ENCODE data around the gene S100A2. TPM values are rescaled to one million over a fixed set of nuclear protein-coding genes. Genes with fewer than 3 reads are reported as not detected.
A peak's percentile ranks its signal among the peaks of the same experiment; 100 is the strongest.

Gene S100A2
- total and polyA plus RNA-seq, 2 experiments from 2014 or later, result 0.66 to 0.89 TPM

DNA sequence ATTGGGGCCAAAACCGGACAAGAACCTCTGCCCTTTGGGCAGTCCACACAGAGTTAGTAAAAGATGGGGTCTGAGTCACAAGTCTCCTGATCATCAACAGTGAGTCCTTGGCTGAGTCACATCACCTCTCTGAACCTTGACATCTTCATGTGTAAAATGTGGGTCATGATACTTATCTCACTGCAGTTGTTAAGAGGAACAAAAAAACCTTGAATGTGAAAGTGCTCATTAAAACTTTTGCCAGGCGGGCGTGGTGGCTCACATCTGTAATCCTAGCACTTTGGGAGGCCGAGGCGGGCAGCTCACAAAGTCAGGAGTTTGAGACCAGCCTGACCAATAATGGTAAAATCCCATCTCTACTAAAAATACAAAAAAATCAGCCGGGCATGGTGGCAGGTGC lies 31.6 kb upstream of the S100A2 start (continued):
- TF ChIP-seq, protein P1, sequence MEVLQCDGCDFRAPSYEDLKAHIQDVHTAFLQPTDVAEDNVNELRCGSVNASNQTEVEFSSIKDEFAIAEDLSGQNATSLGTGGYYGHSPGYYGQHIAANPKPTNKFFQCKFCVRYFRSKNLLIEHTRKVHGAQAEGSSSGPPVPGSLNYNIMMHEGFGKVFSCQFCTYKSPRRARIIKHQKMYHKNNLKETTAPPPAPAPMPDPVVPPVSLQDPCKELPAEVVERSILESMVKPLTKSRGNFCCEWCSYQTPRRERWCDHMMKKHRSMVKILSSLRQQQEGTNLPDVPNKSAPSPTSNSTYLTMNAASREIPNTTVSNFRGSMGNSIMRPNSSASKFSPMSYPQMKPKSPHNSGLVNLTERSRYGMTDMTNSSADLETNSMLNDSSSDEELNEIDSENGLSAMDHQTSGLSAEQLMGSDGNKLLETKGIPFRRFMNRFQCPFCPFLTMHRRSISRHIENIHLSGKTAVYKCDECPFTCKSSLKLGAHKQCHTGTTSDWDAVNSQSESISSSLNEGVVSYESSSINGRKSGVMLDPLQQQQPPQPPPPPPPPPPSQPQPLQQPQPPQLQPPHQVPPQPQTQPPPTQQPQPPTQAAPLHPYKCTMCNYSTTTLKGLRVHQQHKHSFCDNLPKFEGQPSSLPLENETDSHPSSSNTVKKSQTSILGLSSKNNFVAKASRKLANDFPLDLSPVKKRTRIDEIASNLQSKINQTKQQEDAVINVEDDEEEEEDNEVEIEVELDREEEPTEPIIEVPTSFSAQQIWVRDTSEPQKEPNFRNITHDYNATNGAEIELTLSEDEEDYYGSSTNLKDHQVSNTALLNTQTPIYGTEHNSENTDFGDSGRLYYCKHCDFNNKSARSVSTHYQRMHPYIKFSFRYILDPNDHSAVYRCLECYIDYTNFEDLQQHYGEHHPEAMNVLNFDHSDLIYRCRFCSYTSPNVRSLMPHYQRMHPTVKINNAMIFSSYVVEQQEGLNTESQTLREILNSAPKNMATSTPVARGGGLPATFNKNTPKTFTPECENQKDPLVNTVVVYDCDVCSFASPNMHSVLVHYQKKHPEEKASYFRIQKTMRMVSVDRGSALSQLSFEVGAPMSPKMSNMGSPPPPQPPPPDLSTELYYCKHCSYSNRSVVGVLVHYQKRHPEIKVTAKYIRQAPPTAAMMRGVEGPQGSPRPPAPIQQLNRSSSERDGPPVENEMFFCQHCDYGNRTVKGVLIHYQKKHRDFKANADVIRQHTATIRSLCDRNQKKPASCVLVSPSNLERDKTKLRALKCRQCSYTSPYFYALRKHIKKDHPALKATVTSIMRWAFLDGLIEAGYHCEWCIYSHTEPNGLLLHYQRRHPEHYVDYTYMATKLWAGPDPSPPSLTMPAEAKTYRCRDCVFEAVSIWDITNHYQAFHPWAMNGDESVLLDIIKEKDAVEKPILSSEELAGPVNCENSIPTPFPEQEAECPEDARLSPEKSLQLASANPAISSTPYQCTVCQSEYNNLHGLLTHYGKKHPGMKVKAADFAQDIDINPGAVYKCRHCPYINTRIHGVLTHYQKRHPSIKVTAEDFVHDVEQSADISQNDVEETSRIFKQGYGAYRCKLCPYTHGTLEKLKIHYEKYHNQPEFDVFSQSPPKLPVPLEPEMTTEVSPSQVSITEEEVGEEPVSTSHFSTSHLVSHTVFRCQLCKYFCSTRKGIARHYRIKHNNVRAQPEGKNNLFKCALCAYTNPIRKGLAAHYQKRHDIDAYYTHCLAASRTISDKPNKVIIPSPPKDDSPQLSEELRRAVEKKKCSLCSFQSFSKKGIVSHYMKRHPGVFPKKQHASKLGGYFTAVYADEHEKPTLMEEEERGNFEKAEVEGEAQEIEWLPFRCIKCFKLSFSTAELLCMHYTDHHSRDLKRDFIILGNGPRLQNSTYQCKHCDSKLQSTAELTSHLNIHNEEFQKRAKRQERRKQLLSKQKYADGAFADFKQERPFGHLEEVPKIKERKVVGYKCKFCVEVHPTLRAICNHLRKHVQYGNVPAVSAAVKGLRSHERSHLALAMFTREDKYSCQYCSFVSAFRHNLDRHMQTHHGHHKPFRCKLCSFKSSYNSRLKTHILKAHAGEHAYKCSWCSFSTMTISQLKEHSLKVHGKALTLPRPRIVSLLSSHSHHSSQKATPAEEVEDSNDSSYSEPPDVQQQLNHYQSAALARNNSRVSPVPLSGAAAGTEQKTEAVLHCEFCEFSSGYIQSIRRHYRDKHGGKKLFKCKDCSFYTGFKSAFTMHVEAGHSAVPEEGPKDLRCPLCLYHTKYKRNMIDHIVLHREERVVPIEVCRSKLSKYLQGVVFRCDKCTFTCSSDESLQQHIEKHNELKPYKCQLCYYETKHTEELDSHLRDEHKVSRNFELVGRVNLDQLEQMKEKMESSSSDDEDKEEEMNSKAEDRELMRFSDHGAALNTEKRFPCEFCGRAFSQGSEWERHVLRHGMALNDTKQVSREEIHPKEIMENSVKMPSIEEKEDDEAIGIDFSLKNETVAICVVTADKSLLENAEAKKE (CRISPR knock-in tag; IDR thresholded peaks at IDR 0.05), result no peak
- TF ChIP-seq ZNF114 (CRISPR knock-in tag; IDR thresholded peaks at IDR 0.05) (no peak), ZNF331 (CRISPR knock-in tag; IDR thresholded peaks at IDR 0.05; ENCODE audit: low read depth) (no peak), CREB1 (CRISPR knock-in tag; IDR thresholded peaks at IDR 0.05; ENCODE audit: low read depth) (no peak), JUNB (IDR thresholded peaks at IDR 0.05; ENCODE audit: unreplicated experiment) (no peak), STAT1 (IDR thresholded peaks at IDR 0.05; ENCODE audit: unreplicated experiment) (no peak), POLR2AphosphoS5 (IDR thresholded peaks at IDR 0.05; ENCODE audit: low read depth) (no peak)

- Mint-ChIP-seq H3K4me3 (no peak overlapping the region), H3K36me3 (ENCODE audit: low read depth) (no peaks in the 10 kb centered on the region), H3K27me3 (ENCODE audit: insufficient read depth, low read depth, poor library complexity) (peaks cover 5% of the 10 kb centered on the region), H3K27ac (no peak overlapping the region), H3K9me3 (no peaks in the 10 kb centered on the region), H3K4me1 (peaks cover 8% of the 10 kb centered on the region)
- Histone ChIP-seq H4K20me1 (replicated peaks; ENCODE audit: insufficient read depth) (no peaks in the 10 kb centered on the region), H3K27ac (ENCODE audit: low read depth) (no peak overlapping the region), H3F3A (replicated peaks; ENCODE audit: low read depth) (0 out of 2 replicates have a peak, but pooled peaks cover 3% of the 10 kb centered on the region), H3K4me2 (no peak overlapping the region), H3K4me3 (no peak overlapping the region), H2AFZ (peak overlapping the region; percentile 2; the same call in 1 of the 2 replicates), H3K9me2 (ENCODE audit: insufficient read depth) (no peaks in the 10 kb centered on the region), H3K36me3 (ENCODE audit: insufficient read depth) (no peaks in the 10 kb centered on the region), H3K4me1 (ENCODE audit: insufficient read depth) (peaks cover 6% of the 10 kb centered on the region; the same call in 1 of the 2 replicates), H3K79me2 (replicated peaks; ENCODE audit: insufficient read depth) (no peaks in the 10 kb centered on the region), H3K27me3 (ENCODE audit: insufficient read depth) (no peaks in the 10 kb centered on the region)
- DNase-seq (ENCODE audit: low spot score), result no peak
- ATAC-seq, result no peak
- no peak for TF ChIP-seq CTCF (conservative IDR thresholded peaks at IDR 0.05; ENCODE audit: low read depth in 2 of 2)
- TF ChIP-seq ZNF114 (CRISPR knock-in tag; IDR thresholded peaks at IDR 0.05), result no peak
- TF ChIP-seq ZNF331 (CRISPR knock-in tag; IDR thresholded peaks at IDR 0.05; ENCODE audit: low read depth), result no peak
- no peak for TF ChIP-seq EZH2phosphoT487 (IDR thresholded peaks at IDR 0.05; ENCODE audit: unreplicated experiment)
- no peak for TF ChIP-seq CREB1 (CRISPR knock-in tag; IDR thresholded peaks at IDR 0.05; ENCODE audit: low read depth)
- TF ChIP-seq POLR2AphosphoS5 (IDR thresholded peaks at IDR 0.05; ENCODE audit: low read depth), result no peak
- TF ChIP-seq NANOG (IDR thresholded peaks at IDR 0.05; ENCODE audit: borderline replicate concordance), result no peak
These were observed 27.1 kb upstream of the S100A2 start for GRCh38 chr1:153592748-153593147.

All from GM23338 (cell line).